Measurements from ENCODE around the gene SCGB1D1. TPM values are rescaled to one million over a fixed set of nuclear protein-coding genes. Genes with fewer than 3 reads are reported as not detected.

Gene SCGB1D1
- total RNA-seq, 1 donor from 2014 or later, result not detected

- Mint-ChIP-seq H3K36me3 (ENCODE audit: low read depth) (no peaks in the 10 kb centered on the region), H3K9me3 (no peaks in the 10 kb centered on the region), H3K4me3 (no peak overlapping the region), H3K4me1 (no peaks in the 10 kb centered on the region), H3K27me3 (ENCODE audit: low read depth) (peaks cover 12% of the 10 kb centered on the region), H3K27ac (ENCODE audit: unreplicated experiment) (no peak overlapping the region)
- no peak for DNase-seq (ENCODE audit: low read depth, low spot score)
- TF ChIP-seq CTCF (conservative IDR thresholded peaks at IDR 0.05), result no peak
Measured at GRCh38 chr11:62208785-62209144, 18.7 kb downstream of the SCGB1D1 start.

- peaks cover 2% of the 10 kb centered on the region for H3K36me3 Mint-ChIP-seq (ENCODE audit: low read depth)
- peak; percentile 64 for TF ChIP-seq CTCF (conservative IDR thresholded peaks at IDR 0.05)
- H3K4me3 Mint-ChIP-seq, result no peak overlapping the region
- no peaks in the 10 kb centered on the region for H3K4me1 Mint-ChIP-seq
- H3K27me3 Mint-ChIP-seq (ENCODE audit: low read depth), result peaks cover 18% of the 10 kb centered on the region
- DNase-seq (ENCODE audit: low read depth, low spot score), result no peak
- H3K27ac Mint-ChIP-seq (ENCODE audit: unreplicated experiment), result no peak overlapping the region
- peaks cover 4% of the 10 kb centered on the region for H3K9me3 Mint-ChIP-seq
Measured at GRCh38 chr11:62217191-62217748, 27.3 kb downstream of the SCGB1D1 start.

GRCh38 chr11:62221498-62221897, 31.5 kb downstream of the SCGB1D1 start:
- TF ChIP-seq CTCF (conservative IDR thresholded peaks at IDR 0.05), result no peak
- Mint-ChIP-seq H3K4me1 (no peaks in the 10 kb centered on the region), H3K9me3 (peaks cover 14% of the 10 kb centered on the region), H3K4me3 (no peak overlapping the region), H3K27me3 (ENCODE audit: low read depth) (peaks cover 21% of the 10 kb centered on the region), H3K27ac (ENCODE audit: unreplicated experiment) (no peak overlapping the region), H3K36me3 (ENCODE audit: low read depth) (peaks cover 8% of the 10 kb centered on the region)
- DNase-seq (ENCODE audit: low read depth, low spot score), result no peak

GRCh38 chr11:62223095-62223494, 33.1 kb downstream of the SCGB1D1 start:
- no peak overlapping the region for H3K4me3 Mint-ChIP-seq
- H3K4me1 Mint-ChIP-seq, result no peaks in the 10 kb centered on the region
- H3K36me3 Mint-ChIP-seq (ENCODE audit: low read depth), result peaks cover 8% of the 10 kb centered on the region
- peaks cover 14% of the 10 kb centered on the region for H3K9me3 Mint-ChIP-seq
- peaks cover 17% of the 10 kb centered on the region for H3K27me3 Mint-ChIP-seq (ENCODE audit: low read depth)
- no peak overlapping the region for H3K27ac Mint-ChIP-seq (ENCODE audit: unreplicated experiment)
- TF ChIP-seq CTCF (conservative IDR thresholded peaks at IDR 0.05), result no peak
- no peak for DNase-seq (ENCODE audit: low read depth, low spot score)

GRCh38 chr11:62233730-62234129, 43.7 kb downstream of the SCGB1D1 start:
- no peak overlapping the region for H3K4me3 Mint-ChIP-seq
- H3K4me1 Mint-ChIP-seq, result no peaks in the 10 kb centered on the region
- H3K27ac Mint-ChIP-seq (ENCODE audit: unreplicated experiment), result no peak overlapping the region
- H3K9me3 Mint-ChIP-seq, result no peaks in the 10 kb centered on the region
- H3K36me3 Mint-ChIP-seq (ENCODE audit: low read depth), result no peaks in the 10 kb centered on the region
- no peak for TF ChIP-seq CTCF (conservative IDR thresholded peaks at IDR 0.05)
- no peak for DNase-seq (ENCODE audit: low read depth, low spot score)
- H3K27me3 Mint-ChIP-seq (ENCODE audit: low read depth), result peaks cover 80% of the 10 kb centered on the region

Data from neural crest cell (in vitro differentiated cells).